ENCODE data around the gene ZNF418. TPM values are rescaled to one million over a fixed set of nuclear protein-coding genes. Genes with fewer than 3 reads are reported as not detected.

ZNF418 gene
- total RNA-seq, 1 donor: 5.1 TPM

DNA sequence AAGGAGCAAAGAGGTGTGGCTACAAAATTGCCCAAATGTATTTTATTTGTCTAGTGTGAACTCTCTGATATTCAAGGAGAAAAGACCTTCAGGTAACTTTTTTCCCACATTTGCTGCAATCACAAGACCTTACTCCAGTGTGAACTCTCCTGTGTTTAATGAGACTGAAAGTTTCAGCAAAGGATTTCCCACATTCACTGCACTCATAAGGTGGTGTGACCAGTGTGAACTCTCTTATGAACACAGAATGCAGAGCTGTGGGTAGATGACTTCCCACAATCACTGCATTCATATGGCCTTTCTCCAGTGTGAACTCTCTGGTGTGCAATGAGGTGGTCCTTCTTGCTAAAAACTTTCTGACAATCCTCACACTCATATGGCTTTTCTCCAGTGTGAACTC is 62.8 kb downstream of the ZNF418 start:
- Histone ChIP-seq H3K27me3 (ENCODE audit: insufficient read depth, low read length) (no peaks in the 10 kb centered on the region), H3K36me3 (ENCODE audit: insufficient read depth, low read length) (peaks cover 20% of the 10 kb centered on the region), H3K4me1 (ENCODE audit: insufficient read depth, low read length) (no peaks in the 10 kb centered on the region), H3K4me3 (ENCODE audit: insufficient read depth, low read length) (no peak overlapping the region), H3K79me2 (ENCODE audit: insufficient read depth, low read length) (no peaks in the 10 kb centered on the region), H3K9me3 (ENCODE audit: low read depth, low read length) (peaks cover 56% of the 10 kb centered on the region), H3K4me2 (ENCODE audit: insufficient read depth, low read length) (no peak overlapping the region), H2AFZ (ENCODE audit: low read length) (no peak overlapping the region), H3K27ac (ENCODE audit: low read depth, low read length) (no peak overlapping the region), H4K20me1 (ENCODE audit: insufficient read depth, low read length) (no peaks in the 10 kb centered on the region)
- no peak for DNase-seq (ENCODE audit: insufficient read length, low spot score, missing footprints)
- TF ChIP-seq CTCF (IDR thresholded peaks at IDR 0.05; ENCODE audit: extremely low read depth, low read depth, low read length): no peak

Other genes starting within 250 kb of the ZNF418 start
- 6.8 and 7.6 TPM in 2 replicates for gene ZNF154, start 226.2 kb downstream of the ZNF418 start, total RNA-seq
- gene ZNF671, start 207.8 kb downstream of the ZNF418 start, total RNA-seq: 11.2 TPM in 2 replicates
- gene ZNF776, start 188.6 kb downstream of the ZNF418 start, total RNA-seq: 15.9 and 16.3 TPM in 2 replicates
- 19.5 and 21.5 TPM in 2 replicates for gene ZNF586, start 165.7 kb downstream of the ZNF418 start, total RNA-seq
- 5.8 and 5.9 TPM in 2 replicates for gene ZNF552, start 120.5 kb downstream of the ZNF418 start, total RNA-seq
- gene ZNF587B, start 105.1 kb downstream of the ZNF418 start, total RNA-seq: 21.2 and 24.2 TPM in 2 replicates
- 21.8 and 26.4 TPM in 2 replicates for gene ZNF587, start 85.5 kb downstream of the ZNF418 start, total RNA-seq
- gene ZNF814, start 46.4 kb downstream of the ZNF418 start, total RNA-seq: 12.7 and 15.9 TPM in 2 replicates
- 20.6 TPM in 2 replicates for gene ZNF417, start 18.8 kb downstream of the ZNF418 start, total RNA-seq
- 5.8 and 5.9 TPM in 2 replicates for gene ZNF256, start 12.3 kb upstream of the ZNF418 start, total RNA-seq
- gene C19orf18, start 39.1 kb upstream of the ZNF418 start, total RNA-seq: 0.36 TPM in 1 of 2 replicates, not detected in the other
- 16.3 and 17.4 TPM in 2 replicates for gene ZNF606, start 67.4 kb upstream of the ZNF418 start, total RNA-seq
- gene ZSCAN1, start 98.6 kb upstream of the ZNF418 start, total RNA-seq: 0.36 TPM in 1 of 2 replicates, not detected in the other
- gene ZNF135, start 123.9 kb upstream of the ZNF418 start, total RNA-seq: 6.5 and 8.3 TPM in 2 replicates
- gene ZSCAN18, start 162.8 kb upstream of the ZNF418 start, total RNA-seq: 49.8 and 60.4 TPM in 2 replicates
- gene ZNF329, start 215.4 kb upstream of the ZNF418 start, total RNA-seq: 11.9 and 12.7 TPM in 2 replicates
- 10.9 and 11.2 TPM in 2 replicates for gene ZNF274, start 247.7 kb upstream of the ZNF418 start, total RNA-seq

All from osteoblast (primary cell).